SK-N-SH (cell line): ENCODE results near the gene FUT7. TPM values are rescaled to one million over a fixed set of nuclear protein-coding genes. Genes with fewer than 3 reads are reported as not detected.

ENCODE experiments used
- CTCF ChIA-PET: fragments of 300-600, 350-600 bp; formaldehyde crosslinking; extraction: SDS; loops from one replicate; lab custom pipeline; 2021; lab: Yijun Ruan, JAX
- POLR2A ChIA-PET: fragments of 350-600 bp; sonication (Branson Sonifier 250); formaldehyde crosslinking; extraction: SDS; loops from one replicate; lab custom pipeline; 2020; ENCODE audit warnings: antibody characterized with exemption, inconsistent platforms; lab: Yijun Ruan, JAX
- DNase-seq: peaks from one replicate; pipeline ENCODE4 v3.0.0; 2012
- H2AFZ ChIP-seq: fragments of 200-600 bp; sonication (generic); 2 replicates; pipeline ENCODE4 v1.8.1; 2016; ENCODE audit warnings: antibody characterized with exemption, mild to moderate bottlenecking, low read depth
- H3F3A ChIP-seq: fragments of 200-600 bp; sonication (generic); replicated peaks from 2 replicates; pipeline ENCODE3; 2016; ENCODE audit warnings: antibody characterized with exemption, mild to moderate bottlenecking; ENCODE audit not compliant: insufficient read depth
- H3K27ac ChIP-seq, 2 experiments: fragments of 200-500 bp in 1 of 2; fragments of 200-600 bp in 1 of 2; sonication (Bioruptor generic) in 1 of 2; sonication (generic), shearing (Covaris generic) in 1 of 2; 2 replicates each; pipeline versions ENCODE4 v1.5.1 to v1.6.1; 2014 to 2016; ENCODE audit warnings: low read depth in 2 of 2, inconsistent platforms in 1 of 2, low read length in 1 of 2, mild to moderate bottlenecking in 1 of 2, mixed read lengths in 1 of 2
- H3K27me3 ChIP-seq: fragments of 200-600 bp; sonication (generic), shearing (Covaris generic); 2 replicates; pipeline ENCODE4 v1.6.1; 2016; ENCODE audit warnings: mixed run types; ENCODE audit not compliant: insufficient read depth
- H3K36me3 ChIP-seq, 2 experiments: fragments of 200-500 bp in 1 of 2; fragments of 200-600 bp in 1 of 2; sonication (Bioruptor generic) in 1 of 2; sonication (generic) in 1 of 2; replicated peaks in 1 of 2; 2 replicates each; pipeline versions ENCODE3 to v1.5.1; 2014 to 2016; ENCODE audit warnings: low read length in 1 of 2, mild to moderate bottlenecking in 1 of 2; ENCODE audit not compliant: insufficient read depth in 2 of 2, control insufficient read depth in 1 of 2
- H3K4me1 ChIP-seq, 2 experiments: fragments of 200-500 bp in 1 of 2; fragments of 200-600 bp in 1 of 2; sonication (Bioruptor generic) in 1 of 2; sonication (generic), shearing (Covaris generic) in 1 of 2; 2 replicates each; pipeline versions ENCODE4 v1.5.1 to v1.6.1; 2014 to 2016; ENCODE audit warnings: low read depth in 1 of 2, low read length in 1 of 2, mixed run types in 1 of 2; ENCODE audit not compliant: insufficient read depth in 2 of 2, control insufficient read depth in 1 of 2
- H3K4me2 ChIP-seq: fragments of 200-600 bp; sonication (generic), shearing (Covaris generic); 2 replicates; pipeline ENCODE4 v1.6.1; 2017; ENCODE audit warnings: mixed run types
- H3K4me3 ChIP-seq, 2 experiments: fragments of 200-500 bp in 1 of 2; fragments of 200-600 bp in 1 of 2; sonication (Bioruptor generic) in 1 of 2; sonication (generic), shearing (Covaris generic) in 1 of 2; 2 replicates each; pipeline versions ENCODE4 v1.5.1 to v1.8.1; 2014 to 2016; ENCODE audit warnings: low read depth in 2 of 2, inconsistent platforms in 1 of 2, low read length in 1 of 2, mild to moderate bottlenecking in 1 of 2, mixed read lengths in 1 of 2, moderate library complexity in 1 of 2
- H3K79me2 ChIP-seq: fragments of 200-600 bp; sonication (generic); 2 replicates; pipeline ENCODE4 v1.8.1; 2017; ENCODE audit warnings: mild to moderate bottlenecking; ENCODE audit not compliant: insufficient read depth
- H3K9ac ChIP-seq: fragments of 200-600 bp; sonication (generic); 2 replicates; pipeline ENCODE4 v1.6.1; 2017; ENCODE audit warnings: mixed run types
- H3K9me2 ChIP-seq: fragments of 200-600 bp; sonication (generic); 2 replicates; pipeline ENCODE4 v1.6.1; 2017; ENCODE audit warnings: mixed run types
- H3K9me3 ChIP-seq: fragments of 200-600 bp; sonication (generic); 2 replicates; pipeline ENCODE4 v1.6.1; 2017; ENCODE audit warnings: mixed run types, mild to moderate bottlenecking, moderate library complexity
- H4K20me1 ChIP-seq: fragments of 200-600 bp; sonication (generic); 2 replicates; pipeline ENCODE4 v1.6.1; 2017; ENCODE audit warnings: mild to moderate bottlenecking, mixed run types; ENCODE audit not compliant: insufficient read depth
- CHD2 ChIP-seq: fragments of 150-350 bp; IDR thresholded peaks from 2 replicates; pipeline ENCODE4 v1.6.1; 2018; ENCODE audit warnings: low read length; ENCODE audit not compliant: partially characterized antibody
- ELF1 ChIP-seq: IDR thresholded peaks from 2 replicates; pipeline ENCODE4 v1.4.0; 2012
- EP300 ChIP-seq, 2 experiments: IDR thresholded peaks; 2 replicates each; pipeline versions ENCODE4 v1.4.0 to v1.6.1; 2012; ENCODE audit warnings: borderline replicate concordance in 1 of 2, low read depth in 1 of 2, low read length in 1 of 2
- FOSL2 ChIP-seq: IDR thresholded peaks from 2 replicates; pipeline ENCODE4 v1.4.0; 2012; ENCODE audit warnings: low read depth, mild to moderate bottlenecking, moderate library complexity, borderline replicate concordance
- FOXM1 ChIP-seq: IDR thresholded peaks from 2 replicates; pipeline ENCODE4 v1.4.0; 2012; ENCODE audit warnings: low read depth, mild to moderate bottlenecking
- GABPA ChIP-seq: IDR thresholded peaks from 2 replicates; pipeline ENCODE4 v1.4.0; 2012; ENCODE audit warnings: low read depth, mild to moderate bottlenecking
- GATA2 ChIP-seq: sonication (generic); formaldehyde crosslinking; IDR thresholded peaks from 2 replicates; pipeline ENCODE4 v1.5.0; 2020; ENCODE audit warnings: mild to moderate bottlenecking, missing genetic modification reagents
- MXI1 ChIP-seq: IDR thresholded peaks from 2 replicates; pipeline ENCODE4 v1.6.1; 2012; ENCODE audit warnings: mild to moderate bottlenecking, low read depth, low read length, improper control_type of control experiment
- RAD21 ChIP-seq: IDR thresholded peaks from 2 replicates; pipeline ENCODE4 v1.6.1; 2012; ENCODE audit warnings: mild to moderate bottlenecking, low read length
- RFX5 ChIP-seq: IDR thresholded peaks from 2 replicates; pipeline ENCODE4 v1.6.1; 2012; ENCODE audit warnings: mild to moderate bottlenecking, improper control_type of control experiment, low read length
- SIN3A ChIP-seq: IDR thresholded peaks from 2 replicates; pipeline ENCODE4 v1.6.1; 2012; ENCODE audit warnings: low read depth, mild to moderate bottlenecking, low read length, moderate library complexity, borderline replicate concordance
- TCF12 ChIP-seq: IDR thresholded peaks from 2 replicates; pipeline ENCODE4 v1.4.0; 2012
- YY1 ChIP-seq: IDR thresholded peaks from 2 replicates; pipeline ENCODE4 v1.4.0; 2012; ENCODE audit warnings: low read depth, mild to moderate bottlenecking
- WGBS: methylation state at CpG from one replicate; pipeline ENCODE4 v1.1.6; 2017; ENCODE audit warnings: low lambda C conversion rate; 5-methylcytosine and 5-hydroxymethylcytosine counted together
- polyA plus RNA-seq, 3 experiments: library from polyadenylated mRNA; depleted of rRNA; stranded (reverse); fragments of >200 nt; gene quantifications; 2 replicates each; pipeline ENCODE4 v1.2.3, GENCODE V29; 2012
- TF ChIP-seq, protein P1 (sequence below): IDR thresholded peaks from 2 replicates; pipeline ENCODE4 v1.4.0; 2012; ENCODE audit warnings: low read depth, borderline replicate concordance
- TF ChIP-seq, protein P2 (sequence below): IDR thresholded peaks from 2 replicates; pipeline ENCODE4 v1.4.0; 2012; ENCODE audit warnings: low read depth
- TF ChIP-seq, protein P3 (sequence below): IDR thresholded peaks from 2 replicates; pipeline ENCODE4 v1.6.1; 2012; ENCODE audit warnings: mild to moderate bottlenecking, low read depth, low read length, moderate library complexity

FUT7 gene
- polyA plus RNA-seq, 1 of the 3 experiments (the other 2 are of a cell fraction), result not detected

DNA sequence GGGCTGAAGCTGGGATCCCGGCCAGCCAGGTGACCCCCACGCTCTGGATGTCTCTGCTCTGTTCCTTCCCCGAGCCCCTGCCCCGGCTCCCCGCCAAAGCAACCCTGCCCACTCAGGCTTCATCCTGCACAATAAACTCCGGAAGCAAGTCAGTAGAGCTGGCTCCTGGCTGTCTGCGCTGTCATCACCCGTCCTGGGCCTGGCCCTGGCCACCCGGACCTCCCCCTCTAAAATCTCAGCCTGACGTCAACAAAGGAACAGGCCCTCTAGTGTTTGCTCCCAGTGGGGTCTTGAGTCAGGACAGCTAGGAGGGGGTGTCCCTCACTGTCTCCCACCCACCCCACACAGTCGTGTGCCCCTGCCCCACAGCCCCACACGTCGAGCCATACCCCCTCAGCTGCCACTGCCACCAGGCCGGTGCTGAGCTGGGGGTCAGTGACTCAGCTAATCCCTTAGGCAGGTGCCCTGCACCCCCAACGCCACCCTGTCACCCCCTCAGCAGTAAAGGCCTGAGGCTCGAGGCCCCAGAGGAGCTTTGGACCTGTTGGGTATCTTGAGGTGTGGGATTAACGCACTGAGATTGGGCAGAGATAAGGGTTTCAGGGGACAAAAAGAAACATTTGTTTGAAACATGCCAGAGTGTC is 50.2 kb downstream of the FUT7 start:
- DNase-seq, result no peak
- Histone ChIP-seq H3K9me3 (no peaks in the 10 kb centered on the region), H3K9ac (no peak overlapping the region), H3K9me2 (no peaks in the 10 kb centered on the region), H3K4me1 (peaks cover 0 to 15% of the 10 kb centered on the region in 2 experiments; a peak in 1 of 4 replicates), H3K79me2 (no peaks in the 10 kb centered on the region), H3F3A (peaks cover 4% of the 10 kb centered on the region), H3K36me3 (no peaks in the 10 kb centered on the region), H3K4me2 (no peak overlapping the region), H3K27me3 (no peaks in the 10 kb centered on the region), H4K20me1 (no peaks in the 10 kb centered on the region), H3K4me3 (no peak overlapping the region), H2AFZ (no peak overlapping the region)
- 69% methylated on average over 12 of the region's 17 CpGs for WGBS
- CTCF ChIA-PET, result interaction anchor here (1.1 to 3.6 kb wide), 5 partner anchors 9 to 53 kb away, joined by 3 to 14 read pairs (median 7); partner anchors contain the start of gene ABCA2
- TF ChIP-seq GATA2, result no peak
- TF ChIP-seq, all 33 proteins: peak for 0
- H3K27ac ChIP-seq, result no peak overlapping the region
- POLR2A ChIA-PET, result no interaction called here

DNA sequence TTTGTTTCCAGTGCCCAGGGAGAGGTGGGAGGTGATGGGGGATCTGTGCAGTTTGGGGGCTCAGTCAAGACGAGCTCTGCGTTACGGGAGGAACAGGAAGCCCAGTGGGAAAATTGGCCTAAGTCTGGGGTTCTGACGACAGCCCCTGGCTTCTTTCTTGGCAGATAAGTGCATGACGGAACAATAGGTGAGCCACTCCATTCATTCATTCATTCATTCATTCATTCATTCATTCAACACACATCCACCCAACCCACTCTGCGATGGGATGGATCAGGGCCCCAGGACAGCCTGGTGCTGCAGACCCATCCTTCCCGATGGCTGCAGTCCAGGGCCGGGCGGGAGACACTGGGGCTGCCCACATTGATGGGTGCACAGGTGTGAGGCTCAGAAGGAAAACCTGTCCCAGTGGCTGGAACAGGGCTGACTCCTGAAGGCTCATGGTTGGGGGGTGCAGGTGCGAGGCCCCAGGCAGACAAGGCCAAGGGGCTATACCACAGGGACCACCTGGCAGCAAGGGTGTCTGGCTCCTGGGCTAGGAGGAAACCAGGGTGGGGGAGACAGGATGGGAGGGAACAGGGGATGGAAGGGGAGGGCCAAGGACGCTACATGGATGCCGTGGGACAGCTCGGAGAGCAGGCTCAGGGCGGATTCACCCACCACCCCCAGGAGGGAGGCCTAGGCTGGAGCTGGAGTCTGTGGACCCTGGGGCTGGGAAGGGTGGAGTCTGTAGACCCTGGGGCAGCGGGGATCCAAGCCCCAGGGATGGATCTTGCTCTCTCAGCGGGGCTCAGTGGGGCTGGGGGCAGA is 51.0 kb downstream of the FUT7 start:
- Histone ChIP-seq H3K9ac (no peak overlapping the region), H4K20me1 (no peaks in the 10 kb centered on the region), H3K27ac (no peak overlapping the region), H3K36me3 (no peaks in the 10 kb centered on the region), H3K4me2 (no peak overlapping the region), H3K27me3 (no peaks in the 10 kb centered on the region), H3K79me2 (no peaks in the 10 kb centered on the region), H3F3A (peaks cover 4% of the 10 kb centered on the region)
- ChIA-PET CTCF (interaction anchor here (1.1 to 3.6 kb wide), 4 partner anchors 10 to 54 kb away, joined by 3 to 14 read pairs (median 9); partner anchors contain the start of gene ABCA2), POLR2A (no interaction called here)
- WGBS, result 94% methylated on average over 14 of the region's 16 CpGs
- TF ChIP-seq FOSL2 (no peak), CHD2 (no peak), FOXM1 (no peak), YY1 (no peak), TCF12 (no peak), RFX5 (no peak), GABPA (no peak), RAD21 (no peak), MXI1 (no peak), ELF1 (no peak), SIN3A (no peak), EP300 (IDR thresholded peaks at IDR 0.05; ENCODE audit: borderline replicate concordance in 1 of 2, low read depth in 1 of 2, low read length in 1 of 2) (no peak)
- TF ChIP-seq, protein P1, sequence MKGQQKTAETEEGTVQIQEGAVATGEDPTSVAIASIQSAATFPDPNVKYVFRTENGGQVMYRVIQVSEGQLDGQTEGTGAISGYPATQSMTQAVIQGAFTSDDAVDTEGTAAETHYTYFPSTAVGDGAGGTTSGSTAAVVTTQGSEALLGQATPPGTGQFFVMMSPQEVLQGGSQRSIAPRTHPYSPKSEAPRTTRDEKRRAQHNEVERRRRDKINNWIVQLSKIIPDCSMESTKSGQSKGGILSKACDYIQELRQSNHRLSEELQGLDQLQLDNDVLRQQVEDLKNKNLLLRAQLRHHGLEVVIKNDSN, result no peak
- TF ChIP-seq, protein P2, sequence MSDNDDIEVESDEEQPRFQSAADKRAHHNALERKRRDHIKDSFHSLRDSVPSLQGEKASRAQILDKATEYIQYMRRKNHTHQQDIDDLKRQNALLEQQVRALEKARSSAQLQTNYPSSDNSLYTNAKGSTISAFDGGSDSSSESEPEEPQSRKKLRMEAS, result no peak
- TF ChIP-seq, protein P3, sequence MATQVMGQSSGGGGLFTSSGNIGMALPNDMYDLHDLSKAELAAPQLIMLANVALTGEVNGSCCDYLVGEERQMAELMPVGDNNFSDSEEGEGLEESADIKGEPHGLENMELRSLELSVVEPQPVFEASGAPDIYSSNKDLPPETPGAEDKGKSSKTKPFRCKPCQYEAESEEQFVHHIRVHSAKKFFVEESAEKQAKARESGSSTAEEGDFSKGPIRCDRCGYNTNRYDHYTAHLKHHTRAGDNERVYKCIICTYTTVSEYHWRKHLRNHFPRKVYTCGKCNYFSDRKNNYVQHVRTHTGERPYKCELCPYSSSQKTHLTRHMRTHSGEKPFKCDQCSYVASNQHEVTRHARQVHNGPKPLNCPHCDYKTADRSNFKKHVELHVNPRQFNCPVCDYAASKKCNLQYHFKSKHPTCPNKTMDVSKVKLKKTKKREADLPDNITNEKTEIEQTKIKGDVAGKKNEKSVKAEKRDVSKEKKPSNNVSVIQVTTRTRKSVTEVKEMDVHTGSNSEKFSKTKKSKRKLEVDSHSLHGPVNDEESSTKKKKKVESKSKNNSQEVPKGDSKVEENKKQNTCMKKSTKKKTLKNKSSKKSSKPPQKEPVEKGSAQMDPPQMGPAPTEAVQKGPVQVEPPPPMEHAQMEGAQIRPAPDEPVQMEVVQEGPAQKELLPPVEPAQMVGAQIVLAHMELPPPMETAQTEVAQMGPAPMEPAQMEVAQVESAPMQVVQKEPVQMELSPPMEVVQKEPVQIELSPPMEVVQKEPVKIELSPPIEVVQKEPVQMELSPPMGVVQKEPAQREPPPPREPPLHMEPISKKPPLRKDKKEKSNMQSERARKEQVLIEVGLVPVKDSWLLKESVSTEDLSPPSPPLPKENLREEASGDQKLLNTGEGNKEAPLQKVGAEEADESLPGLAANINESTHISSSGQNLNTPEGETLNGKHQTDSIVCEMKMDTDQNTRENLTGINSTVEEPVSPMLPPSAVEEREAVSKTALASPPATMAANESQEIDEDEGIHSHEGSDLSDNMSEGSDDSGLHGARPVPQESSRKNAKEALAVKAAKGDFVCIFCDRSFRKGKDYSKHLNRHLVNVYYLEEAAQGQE, result no peak
- TF ChIP-seq, all 33 proteins: peak for 0
- Histone ChIP-seq H3K4me3 (no peak overlapping the region), H3K9me2 (no peaks in the 10 kb centered on the region), H3K9me3 (no peaks in the 10 kb centered on the region), H3K4me1 (peaks cover 0 to 18% of the 10 kb centered on the region in 2 experiments; a peak in 1 of 4 replicates), H2AFZ (no peak overlapping the region)
- no peak for DNase-seq
